Inflammatory macrophage treated with lipopolysaccharide for 4 hours (primary cell): ENCODE results near the gene P4HTM.
"Not testable (repeated sequence)": the region's sequence is repeated elsewhere in the genome, so short reads cannot be mapped to it uniquely, and the experiment has no call there.

Experiments
- DNase-seq: peaks from one replicate; pipeline ENCODE4 v3.0.0-alpha.2; 2020

P4HTM gene

GRCh38 chr3:48985831-48986376 is 4.1 kb upstream of the P4HTM start:
- no peak for DNase-seq

- DNase-seq: no peak
Observed at GRCh38 chr3:48989126-48989795, 780 bp upstream of the P4HTM start.

- peak; percentile 11 for DNase-seq
Observed at GRCh38 chr3:48990636-48991469, 812 bp downstream of the P4HTM start.

GRCh38 chr3:48991851-48992545 is 2.0 kb downstream of the P4HTM start:
- DNase-seq: no peak

- peak; percentile 16 for DNase-seq
Observed at GRCh38 chr3:48993834-48994233, 3.8 kb downstream of the P4HTM start.

- no peak for DNase-seq
Observed at GRCh38 chr3:48996640-48997039, 6.6 kb downstream of the P4HTM start.

- DNase-seq: no peak
Observed at GRCh38 chr3:48997102-48997635, 7.1 kb downstream of the P4HTM start.

GRCh38 chr3:48997714-48998637 is 7.9 kb downstream of the P4HTM start:
- no peak for DNase-seq

GRCh38 chr3:48999085-48999858 is 9.2 kb downstream of the P4HTM start:
- DNase-seq: no peak

GRCh38 chr3:49001155-49001554 is 11.1 kb downstream of the P4HTM start:
- no peak for DNase-seq

GRCh38 chr3:49004352-49005302 is 14.6 kb downstream of the P4HTM start:
- DNase-seq: no peak

- DNase-seq: no peak
Observed at GRCh38 chr3:49005303-49005680, 15.3 kb downstream of the P4HTM start.

GRCh38 chr3:49005998-49006397 is 16.0 kb downstream of the P4HTM start:
- no peak for DNase-seq

GRCh38 chr3:49006408-49007067 is 16.5 kb downstream of the P4HTM start:
- DNase-seq: peak; percentile 15

- peak; percentile 88 for DNase-seq
Observed at GRCh38 chr3:49007068-49007770, 17.2 kb downstream of the P4HTM start, which contains the start of gene WDR6. Gene WDR6 (plus strand): TSS chr3:49007391. CDS start chr3:49007432, 41 bp downstream.

GRCh38 chr3:49007771-49008528 is 17.9 kb downstream of the P4HTM start:
- peak; percentile 68 for DNase-seq

- DNase-seq: not testable (repeated sequence)
Observed at GRCh38 chr3:49008627-49009026, 18.6 kb downstream of the P4HTM start.

GRCh38 chr3:49009396-49009795 is 19.4 kb downstream of the P4HTM start:
- no peak for DNase-seq
